Fibroblast of mammary gland (primary cell): ENCODE data around the gene LHFPL2.
A peak's percentile ranks its signal among the peaks of the same experiment; 100 is the strongest.
"Not testable (repeated sequence)": the region's sequence is repeated elsewhere in the genome, so short reads cannot be mapped to it uniquely, and the experiment has no call there.

Source experiments
- DNase-seq: peaks from one replicate; pipeline ENCODE4 v3.0.0-alpha.2; 2010; ENCODE audit warnings: low read depth
- H3K4me3 ChIP-seq: 2 replicates; pipeline ENCODE4 v1.5.1; 2011; ENCODE audit warnings: low read depth, mild to moderate bottlenecking, low read length, moderate library complexity; ENCODE audit not compliant: control insufficient read depth
- CTCF ChIP-seq: conservative IDR thresholded peaks from 2 replicates; pipeline ENCODE4 v1.5.1; 2011; ENCODE audit warnings: low read depth, low read length, inconsistent platforms; ENCODE audit not compliant: control insufficient read depth, insufficient read depth

Gene LHFPL2

DNA sequence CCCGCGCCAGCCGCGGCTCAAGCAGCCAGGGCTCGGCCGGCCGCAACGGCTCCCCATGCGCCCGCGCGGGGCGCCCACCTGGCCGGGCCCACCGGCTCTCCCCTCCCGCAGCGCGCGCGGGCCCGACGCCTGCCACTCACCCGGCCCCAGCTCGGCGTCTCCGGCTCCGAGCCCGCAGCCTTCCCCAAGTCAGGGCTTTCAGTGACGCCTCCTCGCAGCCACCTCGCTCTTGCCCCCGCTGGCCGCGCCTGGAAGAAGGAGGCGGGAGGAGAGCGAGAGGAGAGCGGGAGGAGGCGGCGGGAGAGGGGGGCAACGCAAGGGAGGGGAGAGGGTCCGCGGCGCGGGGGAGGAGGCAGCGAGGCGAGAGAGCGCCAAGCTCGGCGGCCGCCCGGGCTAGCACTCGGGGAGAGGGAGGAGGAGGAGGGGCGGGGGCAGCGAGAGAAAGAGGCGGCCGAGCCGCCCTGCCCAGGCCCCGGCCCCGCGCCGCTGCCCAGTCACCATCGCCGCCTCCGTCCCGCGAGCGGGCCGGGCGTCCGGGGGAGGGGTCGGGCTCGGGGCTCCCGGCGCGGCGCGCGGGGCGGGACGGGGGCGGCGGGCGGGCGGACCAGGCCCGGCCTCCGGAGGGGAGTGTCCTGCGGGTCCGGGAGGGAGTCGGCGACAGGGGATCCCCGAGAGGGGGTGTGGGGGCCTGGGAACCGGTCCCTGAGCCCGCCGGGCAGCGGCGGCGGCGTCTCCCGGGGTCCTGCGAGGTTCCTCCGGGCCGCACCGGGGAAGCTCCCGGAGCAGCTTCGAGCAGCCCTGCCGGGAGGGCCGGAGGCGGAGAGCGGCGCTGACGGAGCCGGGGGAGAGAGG lies at the start of gene LHFPL2:
Gene LHFPL2 (minus strand): TSS at position 414 of the 852 bp plus-strand sequence. CDS start 138,559 bp downstream, outside the sequence.
- DNase-seq = peak; percentile 55
- peak within 1 kb of the TSS; percentile 70 for H3K4me3 ChIP-seq
- TF ChIP-seq CTCF = no peak

DNA sequence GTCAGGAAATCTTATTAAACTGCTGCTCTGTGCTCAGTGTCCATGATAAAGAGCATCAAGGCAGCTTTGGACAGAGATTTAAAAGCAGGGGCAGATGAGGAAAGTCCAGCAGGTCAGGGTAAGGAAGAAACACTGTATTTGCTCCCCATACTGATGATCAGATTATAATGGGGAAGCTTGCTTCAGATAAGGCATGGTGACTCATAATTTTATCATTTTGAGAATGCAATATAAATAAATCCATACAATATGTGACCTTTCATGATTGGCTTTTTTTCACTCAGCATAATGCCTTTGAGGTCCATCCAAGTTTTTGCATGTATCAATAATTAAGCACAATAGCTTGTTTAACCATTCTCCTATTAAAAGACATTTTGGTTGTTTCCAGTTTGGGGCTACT lies 48.1 kb upstream of the LHFPL2 start:
- TF ChIP-seq CTCF = no peak
- no peak for DNase-seq

GRCh38 chr5:78696052-78696451 lies 47.5 kb upstream of the LHFPL2 start:
- not testable (repeated sequence) for H3K4me3 ChIP-seq, DNase-seq

More for the DNA sequence above, 48.1 kb upstream of the LHFPL2 start:
- H3K4me3 ChIP-seq = no peak overlapping the region

DNA sequence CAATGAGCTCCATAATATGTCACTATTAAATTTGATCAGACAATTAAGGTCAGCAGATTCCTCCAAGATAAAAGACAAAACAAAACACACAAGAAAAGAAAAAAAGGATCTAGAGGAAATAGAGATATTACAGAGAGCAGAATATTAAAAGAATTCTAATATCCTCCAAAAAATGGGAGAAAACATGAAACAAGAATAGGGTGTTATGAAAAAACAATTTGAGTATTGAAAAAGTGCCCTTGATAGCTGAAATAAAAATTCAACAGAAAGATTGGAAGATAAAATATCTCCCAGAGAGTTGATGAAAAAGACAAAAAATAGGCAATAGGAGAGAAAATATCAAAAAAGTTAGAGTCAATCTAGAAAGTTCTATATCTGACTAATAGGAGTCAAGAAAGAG lies 44.8 kb upstream of the LHFPL2 start:
- no peak for TF ChIP-seq CTCF
- DNase-seq = no peak
- no peak overlapping the region for H3K4me3 ChIP-seq

DNA sequence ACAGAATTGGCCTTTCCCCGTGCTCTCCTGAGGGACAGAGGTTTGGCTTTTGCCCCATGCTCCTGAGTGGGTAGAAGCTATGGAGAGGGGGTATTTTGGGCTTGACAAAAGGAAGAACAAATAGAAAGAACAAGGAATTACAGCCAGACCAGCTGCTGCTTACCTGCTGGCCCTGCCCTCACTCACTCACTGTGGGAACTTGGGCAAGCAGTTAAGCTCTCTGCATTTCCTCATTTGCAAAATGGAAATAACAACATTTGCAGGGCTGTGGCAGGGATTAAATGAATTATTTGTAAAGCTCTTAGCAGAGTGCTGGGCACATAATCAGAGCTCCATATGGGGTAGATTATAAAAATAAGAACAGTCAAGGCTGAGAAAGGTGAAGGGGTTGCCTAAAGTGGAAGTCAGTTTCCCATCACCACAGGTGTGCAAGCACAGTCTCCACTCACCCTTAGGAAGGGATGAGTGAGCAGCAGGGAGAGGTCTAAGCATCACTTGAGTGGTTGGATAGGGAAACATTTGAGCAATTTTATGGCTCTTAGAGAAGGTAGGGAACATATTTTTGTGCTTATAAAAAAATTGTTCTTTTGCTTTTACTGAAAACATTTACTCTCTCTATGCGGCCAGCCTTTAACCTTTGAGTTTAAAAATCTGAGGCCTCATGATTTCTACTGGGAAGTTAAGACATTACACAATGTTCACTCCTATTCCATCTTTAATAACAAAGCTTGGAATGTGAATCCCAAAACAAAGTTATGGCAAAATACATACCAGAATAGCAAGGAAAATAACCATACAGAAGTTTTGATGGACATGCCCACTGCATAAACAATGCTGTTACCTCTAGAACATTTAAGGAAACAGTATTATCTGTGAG lies 42.8 kb upstream of the LHFPL2 start:
- H3K4me3 ChIP-seq = no peak overlapping the region
- TF ChIP-seq CTCF = no peak
- DNase-seq = no peak

DNA sequence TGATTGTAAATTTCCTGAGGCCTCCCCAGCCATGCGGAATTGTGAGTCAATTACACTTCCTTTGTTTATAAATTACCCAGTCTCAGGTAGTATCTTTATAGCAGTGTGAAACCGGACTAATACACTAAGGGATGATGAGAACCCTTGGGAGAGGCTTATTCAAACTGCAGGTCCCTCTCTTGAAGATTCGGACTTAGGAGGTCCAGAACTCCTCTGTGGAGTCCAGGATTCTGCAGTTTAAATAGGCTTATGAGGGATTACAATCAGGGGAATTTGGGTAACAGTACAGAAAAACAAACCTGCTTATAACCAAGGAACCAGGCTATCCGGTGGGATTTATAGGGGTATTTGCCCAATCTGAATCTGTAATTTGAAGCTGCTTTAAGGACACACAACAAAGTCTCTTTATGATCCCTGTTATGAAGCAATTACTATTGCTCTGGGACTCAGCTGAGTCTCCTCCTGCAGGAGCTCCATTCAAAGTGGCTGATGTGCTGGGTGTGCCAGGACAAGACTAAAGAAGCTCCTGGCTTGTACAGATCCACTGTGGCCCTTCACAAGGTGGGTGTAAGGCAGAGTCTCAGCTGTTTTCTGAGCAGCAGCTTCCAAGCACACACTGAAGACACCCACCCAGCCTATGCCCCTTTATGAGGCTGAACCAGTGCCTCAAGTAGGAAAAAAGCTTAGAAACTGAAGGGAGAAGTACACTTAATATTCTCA lies 41.8 kb upstream of the LHFPL2 start:
- DNase-seq = no peak
- no peak overlapping the region for H3K4me3 ChIP-seq
- no peak for TF ChIP-seq CTCF
